Activated B cell treated with CpG ODN at 0.5 μM for 24 hours (primary cell): ENCODE results near the gene CNTLN. TPM values are rescaled to one million over a fixed set of nuclear protein-coding genes. Genes with fewer than 3 reads are reported as not detected.
"Not testable (repeated sequence)": the region's sequence is repeated elsewhere in the genome, so short reads cannot be mapped to it uniquely, and the experiment has no call there.

Experiments used
- ATAC-seq: fragments of 200-7000 bp; cut with Tn5 transposase; one replicate; pipeline ENCODE4 v1.10.0; 2021; ENCODE audit warnings: low read depth, mild to moderate bottlenecking, moderate library complexity
- CTCF ChIA-PET: fragments of 350-600 bp; sonication (Branson Sonifier 250); formaldehyde crosslinking; loops from one replicate; lab custom pipeline; 2021; ENCODE audit warnings: antibody characterized with exemption; lab: Charles Lee
- POLR2A ChIA-PET: fragments of 350-600 bp; sonication (Branson Sonifier 250); formaldehyde crosslinking; loops from one replicate; lab custom pipeline; 2021; ENCODE audit warnings: antibody characterized with exemption; lab: Charles Lee
- DNase-seq: peaks from one replicate; pipeline ENCODE4 v3.0.0; 2022
- H3K27ac Mint-ChIP-seq: one replicate; pipeline ENCODE4 v1.8.0; 2020; ENCODE audit warnings: mixed read lengths
- H3K27me3 Mint-ChIP-seq: one replicate; pipeline ENCODE4 v1.8.0; 2021; ENCODE audit warnings: mixed read lengths
- H3K36me3 Mint-ChIP-seq: one replicate; pipeline ENCODE4 v1.8.0; 2021; ENCODE audit warnings: low read depth, mixed read lengths
- H3K4me1 Mint-ChIP-seq: one replicate; pipeline ENCODE4 v1.8.0; 2021; ENCODE audit warnings: mixed read lengths
- H3K4me3 Mint-ChIP-seq: one replicate; pipeline ENCODE4 v1.8.0; 2020; ENCODE audit warnings: mild to moderate bottlenecking, mixed read lengths
- H3K9me3 Mint-ChIP-seq: one replicate; pipeline ENCODE4 v1.8.0; 2020; ENCODE audit warnings: mixed read lengths
- CTCF ChIP-seq: fragments of 200-600 bp; IDR thresholded peaks from one replicate; pipeline ENCODE4 v1.8.0; 2022; ENCODE audit warnings: antibody characterized with exemption, mild to moderate bottlenecking
- intact Hi-C: fragments of 100-400 bp; cut with micrococcal nuclease; formaldehyde crosslinking; loops from one replicate; pipeline ENCODE4 v1.15.1; 2024
- total RNA-seq: library from RNA; stranded (reverse); gene quantifications from 2 replicates; pipeline ENCODE4 v1.2.3, GENCODE V29; 2022

CNTLN gene
- total RNA-seq, 1 donor from 2014 or later, result 0.38 TPM

- no peaks in the 10 kb centered on the region for H3K4me1 Mint-ChIP-seq
Measured at GRCh38 chr9:17230646-17231045, 95.8 kb downstream of the CNTLN start.

GRCh38 chr9:17236147-17236546, 101.3 kb downstream of the CNTLN start:
- Mint-ChIP-seq H3K36me3 (no peaks in the 10 kb centered on the region), H3K4me3 (no peak overlapping the region), H3K27ac (no peak overlapping the region), H3K4me1 (peaks cover 5% of the 10 kb centered on the region), H3K27me3 (no peaks in the 10 kb centered on the region), H3K9me3 (no peaks in the 10 kb centered on the region)
- no peak for ATAC-seq
- ChIA-PET POLR2A (no interaction called here), CTCF (no interaction called here)
- no peak for DNase-seq
- no peak for TF ChIP-seq CTCF
- intact Hi-C loops, result no loop called here

More at GRCh38 chr9:17230646-17231045, 95.8 kb downstream of the CNTLN start:
- no peak for TF ChIP-seq CTCF
- Mint-ChIP-seq H3K27me3 (no peaks in the 10 kb centered on the region), H3K9me3 (no peaks in the 10 kb centered on the region), H3K27ac (no peak overlapping the region), H3K4me3 (no peak overlapping the region), H3K36me3 (no peaks in the 10 kb centered on the region)
- CTCF ChIA-PET, result no interaction called here
- ATAC-seq (no peak), DNase-seq (no peak)
- POLR2A ChIA-PET, result no interaction called here
- intact Hi-C loops, result no loop called here

- DNase-seq (no peak), ATAC-seq (no peak)
- no peak for TF ChIP-seq CTCF
- peaks cover 2% of the 10 kb centered on the region for H3K36me3 Mint-ChIP-seq
- H3K4me3 Mint-ChIP-seq, result no peak overlapping the region
- H3K27ac Mint-ChIP-seq, result no peak overlapping the region
- H3K9me3 Mint-ChIP-seq, result peaks cover 22% of the 10 kb centered on the region
- no peaks in the 10 kb centered on the region for H3K27me3 Mint-ChIP-seq
- H3K4me1 Mint-ChIP-seq, result no peaks in the 10 kb centered on the region
- intact Hi-C loops, result no loop called here
- POLR2A ChIA-PET, result no interaction called here
- CTCF ChIA-PET, result no interaction called here
Measured at GRCh38 chr9:17246770-17247169, 111.9 kb downstream of the CNTLN start.

GRCh38 chr9:17251100-17251499, 116.3 kb downstream of the CNTLN start:
- no peak for TF ChIP-seq CTCF
- CTCF ChIA-PET, result no interaction called here
- Mint-ChIP-seq H3K9me3 (peaks cover 18% of the 10 kb centered on the region), H3K36me3 (peaks cover 2% of the 10 kb centered on the region), H3K27me3 (no peaks in the 10 kb centered on the region), H3K27ac (no peak overlapping the region), H3K4me3 (no peak overlapping the region), H3K4me1 (no peaks in the 10 kb centered on the region)
- POLR2A ChIA-PET, result no interaction called here
- DNase-seq (no peak), ATAC-seq (no peak)
- intact Hi-C loops, result no loop called here

GRCh38 chr9:17268531-17269188, 133.8 kb downstream of the CNTLN start:
- POLR2A ChIA-PET, H3K4me3 Mint-ChIP-seq, H3K27ac Mint-ChIP-seq: not testable (repeated sequence)

GRCh38 chr9:17269799-17270198, 135.0 kb downstream of the CNTLN start:
- CTCF ChIA-PET, result no interaction called here
- no peak for TF ChIP-seq CTCF
- POLR2A ChIA-PET, result no interaction called here
- DNase-seq, result no peak
- intact Hi-C loops, result no loop called here
- ATAC-seq, result no peak
- peaks cover 4% of the 10 kb centered on the region for H3K9me3 Mint-ChIP-seq
- H3K27ac Mint-ChIP-seq, result no peak overlapping the region
- H3K4me3 Mint-ChIP-seq, result no peak overlapping the region
- H3K4me1 Mint-ChIP-seq, result no peaks in the 10 kb centered on the region
- H3K27me3 Mint-ChIP-seq, result no peaks in the 10 kb centered on the region
- H3K36me3 Mint-ChIP-seq, result no peaks in the 10 kb centered on the region

More at GRCh38 chr9:17268531-17269188, 133.8 kb downstream of the CNTLN start:
- H3K27me3 Mint-ChIP-seq, H3K36me3 Mint-ChIP-seq, ATAC-seq, DNase-seq, CTCF ChIA-PET, H3K9me3 Mint-ChIP-seq, intact Hi-C loops, H3K4me1 Mint-ChIP-seq: not testable (repeated sequence)
